GM21528 (cell line): ENCODE results near the gene LDHB.
"Not testable (repeated sequence)": the region's sequence is repeated elsewhere in the genome, so short reads cannot be mapped to it uniquely, and the experiment has no call there.

Experiments used
- ATAC-seq: cut with Tn5 transposase; IDR thresholded peaks from one replicate; pipeline ENCODE4 v1.9.1; 2021; ENCODE audit warnings: mild to moderate bottlenecking, moderate library complexity; ENCODE audit not compliant: unreplicated experiment, low FRiP score

The LDHB gene

DNA sequence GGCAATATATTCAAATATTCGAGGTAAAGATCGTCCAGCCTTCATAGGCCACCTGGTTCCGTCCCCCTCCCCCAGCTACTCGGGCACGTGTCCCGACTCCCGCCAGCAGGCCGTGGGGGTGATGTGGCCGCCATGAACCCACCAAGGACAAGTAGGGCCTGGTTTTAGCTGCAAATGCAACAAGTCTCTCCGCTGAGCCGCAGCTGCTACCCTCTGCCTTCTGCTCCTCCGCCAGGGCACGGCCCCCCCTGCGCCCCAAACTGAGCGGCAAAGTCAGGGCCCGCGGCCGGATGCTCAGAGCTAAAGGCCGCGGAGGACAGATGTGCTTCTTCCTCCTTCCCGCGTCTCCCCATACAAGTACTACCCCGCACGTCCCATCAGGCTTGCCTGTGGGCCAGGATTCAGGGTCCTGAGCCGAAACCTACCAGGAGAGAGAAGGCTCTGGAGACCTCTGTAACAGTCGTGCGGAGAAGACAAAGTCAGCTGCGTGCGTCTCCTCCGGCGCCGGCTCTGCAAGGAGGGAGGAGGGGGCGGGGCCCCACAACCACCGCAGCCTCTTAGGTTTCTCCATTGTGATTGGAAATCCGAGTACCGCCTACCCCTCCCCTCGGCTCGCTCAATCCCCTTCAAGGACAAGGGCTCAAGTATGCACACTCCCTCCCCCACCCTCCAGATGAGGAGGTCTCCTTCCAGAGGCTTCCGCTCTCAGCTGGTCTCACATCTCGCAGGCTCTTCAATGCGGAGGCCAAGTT, at the start of gene LDHB:
TSS of gene LDHB (minus strand) at position 517 of the 752 bp plus-strand sequence. CDS start 3,171 bp downstream, outside the sequence.
- peak; percentile 98 for ATAC-seq

DNA sequence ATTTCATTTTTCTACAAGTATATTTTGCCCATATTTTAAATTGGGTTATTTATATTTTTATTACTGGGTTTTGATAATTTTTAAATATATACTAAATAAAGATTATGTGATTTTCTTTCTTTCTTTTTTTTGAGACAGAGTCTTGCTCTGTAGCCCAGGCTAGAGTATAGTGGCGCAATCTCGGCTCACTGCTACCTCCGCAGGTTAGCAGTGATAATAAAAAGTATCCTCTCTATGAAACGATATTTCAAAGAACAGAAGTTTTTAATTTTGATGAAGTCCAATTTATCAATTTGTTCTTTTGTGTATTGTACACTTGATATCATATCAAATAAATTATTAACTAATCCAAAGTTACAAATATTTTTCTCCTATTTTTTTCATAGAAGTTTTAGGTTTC, 47.2 kb upstream of the LDHB start:
- no peak for ATAC-seq

DNA sequence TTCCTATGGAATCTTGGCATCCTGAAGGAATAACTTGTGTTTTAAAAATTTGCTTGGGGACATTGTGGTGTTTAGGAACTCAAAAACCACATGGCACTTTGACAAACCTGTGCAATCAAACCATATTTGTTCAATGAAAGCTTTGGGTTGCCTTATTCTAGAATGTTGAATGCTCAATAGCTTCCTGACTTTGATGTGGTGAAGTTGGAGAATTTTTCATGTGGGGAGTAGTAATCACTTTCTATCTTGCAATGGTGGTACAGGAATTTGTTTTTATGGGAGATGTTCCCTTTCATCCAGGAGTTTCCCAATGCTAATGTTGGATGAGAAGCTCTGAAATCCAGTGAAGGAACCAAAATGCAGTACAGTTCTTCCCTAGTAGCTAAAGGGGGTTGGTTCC, 42.2 kb upstream of the LDHB start:
- ATAC-seq: no peak

DNA sequence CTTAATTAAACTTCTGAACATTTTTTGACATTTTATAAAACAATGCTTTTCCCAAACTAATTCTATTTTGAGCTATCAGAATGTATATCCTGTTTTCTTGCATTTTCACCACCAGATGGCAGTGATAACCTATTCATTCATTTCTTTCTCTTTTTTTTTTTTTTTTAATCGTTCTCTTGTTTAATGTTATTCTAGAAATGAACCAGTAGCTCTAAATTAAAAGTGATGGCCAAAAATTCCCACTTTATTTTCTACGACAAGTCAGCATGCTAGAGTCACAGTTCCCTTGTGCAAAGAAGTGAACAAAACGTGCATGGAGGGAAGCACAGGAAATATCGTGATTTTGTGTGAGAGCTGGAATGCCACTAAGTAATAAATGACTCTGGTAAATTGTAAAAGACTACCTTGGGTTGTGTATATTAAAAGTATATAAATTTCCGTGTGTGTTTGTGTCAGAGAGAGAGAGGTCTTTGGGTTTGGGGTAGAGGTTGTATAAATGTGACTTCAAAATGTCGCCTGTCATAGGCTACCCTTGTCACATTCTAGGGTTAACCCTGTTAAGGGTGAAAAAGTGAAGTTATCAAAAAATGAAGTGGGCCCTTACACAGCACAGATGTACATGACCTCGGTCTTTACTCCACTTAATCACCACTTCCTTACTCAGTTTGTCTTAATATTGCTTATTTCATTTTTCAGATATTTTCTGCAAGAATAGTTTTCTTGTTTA, 40.4 kb upstream of the LDHB start:
- no peak for ATAC-seq

DNA sequence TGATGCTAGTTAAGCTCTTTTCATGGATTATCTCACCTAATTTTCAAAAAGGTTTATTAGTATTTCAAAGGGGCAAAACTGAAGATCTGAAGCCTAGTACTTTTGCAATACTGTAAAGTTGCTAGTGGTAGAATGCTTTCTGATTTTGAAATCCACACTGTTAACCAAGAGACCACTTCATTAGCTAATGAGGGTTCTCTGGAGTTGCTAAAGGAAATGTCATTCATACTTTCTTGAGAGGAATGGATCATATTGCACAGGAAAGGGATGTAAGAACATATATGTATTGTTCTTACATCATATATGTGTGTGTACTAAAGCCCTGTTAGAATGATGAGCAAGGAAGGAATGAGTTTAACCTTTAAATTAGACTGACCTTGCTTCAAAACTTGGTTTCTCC, 39.0 kb upstream of the LDHB start:
- no peak for ATAC-seq

DNA sequence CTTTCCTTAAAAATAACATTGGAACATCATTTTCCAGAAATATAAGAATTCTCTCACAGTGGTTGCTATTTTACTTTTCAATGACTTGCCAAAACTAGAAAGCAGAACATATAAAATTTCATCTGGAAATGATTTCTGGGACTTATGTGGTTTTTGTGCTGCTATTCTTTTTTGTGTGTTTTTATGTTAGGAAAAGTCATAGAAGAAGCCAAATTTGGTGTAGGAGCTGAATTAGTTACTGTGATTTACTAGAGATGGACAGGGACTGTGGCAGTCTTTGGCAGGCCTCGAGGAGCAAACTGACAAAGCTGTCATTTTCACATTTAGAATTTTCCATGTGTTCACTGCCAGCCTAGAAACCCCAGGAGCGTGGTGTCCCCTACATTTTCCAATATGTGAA, 38.3 kb upstream of the LDHB start:
- no peak for ATAC-seq

DNA sequence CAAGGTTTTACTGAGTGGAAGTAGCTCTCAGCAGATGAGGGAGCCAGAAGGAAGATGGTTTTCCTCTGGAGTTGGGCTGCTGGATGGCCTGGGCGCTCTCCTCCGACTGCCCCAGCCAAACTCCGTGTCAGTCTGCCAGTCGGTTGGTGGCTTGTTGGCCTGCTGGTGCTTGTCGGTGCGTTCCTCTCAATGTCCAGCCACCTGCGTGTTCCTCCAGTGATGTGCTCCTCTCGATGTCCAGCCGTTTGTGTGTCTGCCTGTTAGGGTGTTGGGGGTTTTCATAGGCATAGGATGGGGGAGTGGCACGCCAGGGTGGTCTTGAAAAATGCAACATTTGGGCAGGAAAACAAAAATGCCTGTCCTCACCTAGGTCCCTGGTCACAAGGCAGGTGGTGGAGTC, 37.0 kb upstream of the LDHB start:
- no peak for ATAC-seq

DNA sequence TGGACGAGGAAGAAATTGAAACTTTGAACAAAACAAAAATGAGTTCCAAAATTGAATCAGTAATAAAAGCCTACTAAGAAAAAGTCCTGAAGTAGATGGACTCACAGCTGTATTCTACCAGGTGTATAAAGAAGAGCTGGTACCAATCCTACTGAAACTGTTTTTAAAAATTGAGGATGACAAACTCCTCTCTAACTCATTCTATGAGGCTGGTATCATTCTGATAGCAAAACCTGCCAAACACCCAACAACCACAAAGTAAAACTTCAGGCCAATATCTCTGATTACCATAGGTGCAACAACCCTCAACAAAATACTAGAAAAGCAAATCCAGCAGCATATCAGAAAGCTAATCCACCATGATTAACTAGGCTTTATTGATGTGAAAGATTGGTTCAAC, 33.9 kb upstream of the LDHB start:
- no peak for ATAC-seq

DNA sequence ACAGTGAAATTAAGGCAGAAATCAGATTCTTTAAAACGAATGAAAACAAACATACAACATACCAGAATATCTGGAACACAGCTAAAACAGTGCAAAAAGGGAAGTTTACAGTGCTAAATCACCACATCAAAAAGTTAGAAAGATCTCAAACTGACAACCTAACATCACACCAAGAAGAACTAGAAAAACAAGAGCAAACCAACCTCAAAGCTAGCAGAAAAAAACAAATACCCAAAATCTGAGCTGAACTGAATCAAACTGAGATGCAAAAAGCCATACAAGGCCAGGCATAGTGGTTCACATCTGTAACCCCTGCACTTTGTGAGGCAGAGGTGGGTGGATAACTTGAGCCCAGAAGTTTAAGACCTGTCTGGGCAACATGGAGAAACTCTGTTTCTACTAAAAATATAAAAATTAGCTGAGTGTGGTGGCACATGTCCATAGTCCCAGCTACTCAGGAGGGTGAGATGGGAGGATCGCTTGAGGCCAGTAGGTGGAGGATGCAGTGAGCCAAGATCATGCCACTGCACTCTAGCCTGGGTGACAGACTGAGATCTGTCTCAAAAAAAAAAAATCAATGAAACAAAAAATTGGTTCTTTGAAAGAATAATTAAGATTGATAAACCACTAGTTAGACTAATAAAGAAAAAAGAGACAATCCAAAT, 33.2 kb upstream of the LDHB start:
- no peak for ATAC-seq

DNA sequence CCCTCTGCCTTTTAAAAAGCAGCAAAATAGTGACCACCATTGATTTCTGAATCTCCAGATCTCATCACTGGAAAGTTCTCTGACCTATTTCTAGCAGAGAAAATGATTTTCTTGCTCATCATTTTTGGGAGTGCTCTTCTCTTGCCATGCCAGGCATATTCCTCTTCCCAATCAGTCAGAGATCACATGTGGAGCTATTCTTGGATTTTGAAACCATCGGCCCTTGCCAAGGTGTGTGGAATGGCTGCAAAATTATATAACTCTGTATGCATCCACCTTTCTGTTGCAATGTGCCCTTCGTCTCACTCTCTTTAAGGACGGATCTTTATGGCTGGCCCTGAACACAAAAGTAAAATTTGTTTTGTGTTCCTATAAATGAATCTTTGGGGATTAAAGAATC, 25.5 kb upstream of the LDHB start:
- ATAC-seq: no peak

DNA sequence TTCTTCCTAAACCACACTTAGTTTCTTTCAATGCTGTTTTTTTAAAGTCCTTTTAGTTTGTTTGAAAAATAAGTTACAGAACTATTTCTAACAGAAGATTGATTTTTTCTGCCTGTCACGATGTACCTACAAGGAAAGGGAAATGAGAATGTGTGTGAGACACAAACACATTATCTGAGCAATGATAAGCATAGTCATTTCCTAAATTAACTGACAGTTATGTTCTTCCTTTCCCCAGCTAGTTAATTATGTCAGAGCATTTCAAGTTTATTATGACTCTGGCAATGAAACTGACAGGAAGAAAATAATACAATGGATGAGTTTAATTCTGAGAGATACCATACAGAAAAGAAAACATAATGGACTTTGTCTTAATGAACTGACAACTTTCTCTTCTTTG, 21.3 kb upstream of the LDHB start:
- no peak for ATAC-seq

DNA sequence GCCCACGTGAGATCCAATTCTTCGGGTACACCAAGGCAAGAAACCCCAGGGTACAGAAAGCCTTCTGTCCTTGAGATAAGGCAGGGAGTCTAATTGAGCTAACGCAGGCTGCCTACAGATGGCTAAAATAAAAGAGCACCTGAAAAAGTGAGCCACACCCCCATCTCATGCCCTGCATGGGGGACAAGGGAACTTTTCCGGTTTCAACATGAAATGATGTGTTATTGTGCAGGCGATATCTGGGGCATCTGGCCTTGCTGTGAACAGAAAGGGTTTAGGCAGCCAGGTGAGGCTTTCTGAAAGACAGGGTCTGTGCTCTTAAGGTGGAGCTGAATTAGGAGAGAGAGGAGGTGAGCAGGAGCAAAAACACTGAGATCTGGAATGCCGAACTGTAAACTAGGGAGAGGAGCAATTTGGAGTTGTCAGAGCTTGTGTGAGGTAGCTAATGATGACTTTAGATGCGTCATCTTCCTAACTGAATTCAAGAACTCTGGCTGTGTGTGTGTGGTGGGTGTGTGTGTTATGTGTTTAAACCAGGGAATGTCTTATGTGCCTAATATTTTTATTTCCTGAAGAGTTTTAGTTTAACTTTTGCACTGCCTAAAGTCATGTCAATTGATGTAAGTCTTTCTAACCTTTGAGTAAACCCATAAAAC, 20.1 kb upstream of the LDHB start:
- ATAC-seq: no peak

DNA sequence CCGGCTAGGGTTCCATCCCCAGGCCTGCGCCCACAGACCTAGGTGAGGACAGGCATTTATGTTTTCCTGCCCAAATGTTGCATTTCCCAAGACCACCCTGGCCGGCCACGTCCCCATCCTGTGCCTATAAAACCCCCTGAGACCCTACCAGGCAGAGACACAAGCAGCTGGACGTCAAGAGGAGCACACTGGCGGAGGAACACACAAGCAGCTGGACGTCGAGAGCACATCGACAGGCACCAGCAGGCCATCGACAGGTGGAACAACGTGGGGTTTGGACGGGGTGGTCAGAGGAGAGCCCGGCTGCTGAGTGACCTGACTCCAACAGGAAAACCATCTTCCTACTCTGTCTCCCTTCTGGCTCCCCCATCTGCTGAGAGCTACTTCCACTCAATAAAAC, 19.6 kb upstream of the LDHB start:
- ATAC-seq: no peak

DNA sequence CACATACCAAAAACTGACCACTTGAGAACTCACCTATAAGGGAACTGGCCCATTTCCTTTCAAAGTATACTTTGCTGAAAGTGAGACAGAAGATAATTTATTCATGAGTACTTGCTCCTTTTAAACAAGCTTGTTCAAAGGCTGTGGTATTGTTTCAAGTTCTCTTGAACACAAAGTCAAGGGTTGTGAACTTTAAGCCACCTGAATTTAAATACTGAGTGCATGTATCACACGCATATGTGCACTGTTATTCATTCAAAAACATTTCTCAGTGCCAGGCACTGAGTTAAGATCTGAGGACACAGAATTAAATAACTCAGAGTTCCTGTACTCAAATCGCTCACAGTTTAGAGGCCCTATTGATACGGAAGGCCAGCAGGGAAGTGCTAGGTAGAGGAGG, 19.1 kb upstream of the LDHB start:
- ATAC-seq: no peak

DNA sequence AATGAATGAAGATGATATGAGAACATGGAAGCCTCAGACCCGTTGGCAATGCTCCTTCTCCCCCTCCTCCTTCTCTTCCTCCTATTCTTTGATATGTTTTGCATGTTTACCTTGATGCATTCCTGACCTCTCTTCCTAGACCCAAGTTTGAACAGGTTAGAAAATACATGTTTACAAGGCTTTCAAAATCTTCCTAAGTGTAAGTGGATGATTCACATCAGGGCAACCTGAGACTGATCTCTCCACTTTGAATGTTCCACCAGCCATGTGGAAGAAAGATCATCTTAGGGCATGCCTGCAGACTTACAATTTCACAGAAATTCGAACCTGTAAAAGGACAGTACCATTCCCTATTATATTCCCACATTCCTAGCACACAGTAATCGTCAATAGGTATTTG, 18.0 kb upstream of the LDHB start:
- no peak for ATAC-seq

DNA sequence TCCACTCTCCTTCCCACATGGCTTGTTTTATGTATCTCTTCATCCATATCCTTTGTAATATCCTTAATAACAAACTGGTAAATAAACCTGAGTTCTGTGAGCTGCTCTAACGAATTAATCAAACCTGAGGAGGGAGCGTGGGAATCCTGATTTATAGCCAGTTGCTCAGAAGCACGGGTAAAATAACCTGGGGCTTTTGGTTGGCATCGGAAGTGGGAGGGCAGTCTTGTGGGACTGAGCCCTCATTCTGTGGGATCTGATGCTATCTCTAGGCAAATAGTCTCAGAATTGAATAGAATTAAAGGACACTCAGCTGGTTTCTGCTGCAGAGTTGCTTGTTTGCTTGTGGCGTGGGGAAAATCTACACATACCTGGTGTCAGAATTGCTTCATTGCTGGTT, 17.5 kb upstream of the LDHB start:
- ATAC-seq: no peak

DNA sequence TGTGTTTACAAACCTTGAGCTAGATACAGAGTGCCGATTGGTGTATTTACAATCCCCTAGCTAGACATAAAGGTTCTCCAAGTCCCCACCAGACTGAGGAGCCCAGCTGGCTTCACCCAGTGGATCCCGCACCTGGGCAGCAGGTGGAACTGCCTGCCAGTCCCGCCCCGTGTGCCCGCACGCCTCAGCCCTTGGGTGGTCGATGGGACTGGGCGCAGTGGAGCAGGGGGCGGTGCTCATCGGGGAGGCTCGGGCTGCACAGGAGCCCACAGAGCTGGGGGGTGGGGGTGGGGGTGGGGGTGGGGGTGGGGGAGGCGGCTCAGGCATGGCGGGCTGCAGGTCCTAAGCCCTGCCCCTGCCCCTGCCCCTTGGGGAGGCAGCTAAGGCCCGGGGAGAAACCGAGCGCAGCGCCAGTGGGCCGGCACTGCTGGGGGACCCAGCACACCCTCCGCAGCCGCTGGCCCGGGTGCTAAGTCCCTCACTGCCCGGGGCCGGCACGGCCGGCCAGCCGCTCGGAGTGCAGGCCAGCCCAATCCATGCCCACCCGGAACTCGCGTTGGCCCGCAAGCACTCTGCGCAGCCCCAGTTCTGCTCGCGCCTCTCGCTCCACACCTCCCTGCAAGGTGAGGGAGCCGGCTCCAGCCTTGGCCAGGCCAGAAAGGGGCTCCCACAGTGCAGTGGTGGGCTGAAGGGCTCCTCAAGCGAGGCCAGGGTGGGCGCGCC, 16.3 kb upstream of the LDHB start:
- ATAC-seq: not testable (repeated sequence)

DNA sequence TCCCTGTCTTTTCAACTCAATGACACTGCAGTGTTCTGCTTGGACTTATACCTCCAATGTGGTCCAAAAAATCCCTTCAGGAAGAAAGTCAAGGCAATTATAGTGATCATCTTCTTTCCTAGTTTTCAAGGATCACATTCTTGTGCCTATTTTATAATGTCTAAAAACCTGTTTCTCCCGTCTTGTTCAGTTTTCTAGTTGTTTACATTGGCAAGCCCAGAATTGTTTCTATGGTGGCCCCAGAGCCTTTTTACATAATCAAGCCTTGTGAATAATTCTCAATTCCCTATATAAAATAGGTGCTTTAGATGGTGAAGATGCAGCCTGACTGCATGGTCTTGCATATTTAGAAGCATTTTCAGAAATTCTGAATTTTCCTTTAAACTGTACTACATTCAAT, 14.5 kb upstream of the LDHB start:
- no peak for ATAC-seq

DNA sequence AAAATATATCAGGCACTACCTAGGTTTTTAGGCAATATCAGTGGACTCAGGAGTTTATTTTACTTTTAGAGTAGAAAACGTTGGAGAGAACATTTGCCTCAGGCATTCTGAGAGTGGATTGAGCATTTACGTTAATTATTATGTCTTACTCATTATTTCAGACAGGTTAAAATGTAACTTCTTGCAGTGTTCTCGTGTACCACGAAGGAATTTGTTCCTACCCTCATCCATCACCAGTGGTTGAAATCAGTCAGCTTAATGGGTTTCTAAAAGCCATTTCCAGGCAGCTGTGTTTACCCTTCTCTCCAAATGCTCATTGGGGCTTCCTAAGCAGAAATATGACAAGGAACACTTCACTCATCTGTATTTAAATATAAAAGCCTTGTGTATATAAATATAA, 9.1 kb upstream of the LDHB start:
- no peak for ATAC-seq

DNA sequence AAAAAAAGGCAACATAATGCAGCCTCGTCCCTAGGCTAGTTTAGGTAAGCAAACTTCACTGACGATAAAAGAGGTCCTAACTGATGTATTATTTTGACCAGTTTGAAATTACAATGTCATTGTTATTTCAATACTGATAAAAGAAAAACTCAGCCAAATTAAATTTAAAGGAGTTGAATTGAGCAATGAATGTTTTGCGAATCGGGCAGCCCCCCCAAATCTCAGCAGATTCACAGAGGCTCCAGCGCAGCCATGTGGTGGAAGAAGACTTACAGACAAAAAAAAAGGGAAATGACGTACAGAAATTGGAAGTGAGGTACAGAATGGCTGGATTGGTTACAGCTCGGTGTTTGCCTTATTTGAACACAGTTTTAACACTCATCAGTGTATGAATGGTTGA, 8.2 kb upstream of the LDHB start:
- ATAC-seq: no peak
